DMS53 treated with DMSO at 0.1 percent for 48 hours (cell line): Measurements from ENCODE around the gene NUDT22.

Experiments
- DNase-seq: peaks from one replicate; lab custom pipeline; 2025; ENCODE audit not compliant: unreplicated experiment; lab: John Stamatoyannopoulos, UW

NUDT22 gene, protein sequence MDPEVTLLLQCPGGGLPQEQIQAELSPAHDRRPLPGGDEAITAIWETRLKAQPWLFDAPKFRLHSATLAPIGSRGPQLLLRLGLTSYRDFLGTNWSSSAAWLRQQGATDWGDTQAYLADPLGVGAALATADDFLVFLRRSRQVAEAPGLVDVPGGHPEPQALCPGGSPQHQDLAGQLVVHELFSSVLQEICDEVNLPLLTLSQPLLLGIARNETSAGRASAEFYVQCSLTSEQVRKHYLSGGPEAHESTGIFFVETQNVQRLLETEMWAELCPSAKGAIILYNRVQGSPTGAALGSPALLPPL

DNA sequence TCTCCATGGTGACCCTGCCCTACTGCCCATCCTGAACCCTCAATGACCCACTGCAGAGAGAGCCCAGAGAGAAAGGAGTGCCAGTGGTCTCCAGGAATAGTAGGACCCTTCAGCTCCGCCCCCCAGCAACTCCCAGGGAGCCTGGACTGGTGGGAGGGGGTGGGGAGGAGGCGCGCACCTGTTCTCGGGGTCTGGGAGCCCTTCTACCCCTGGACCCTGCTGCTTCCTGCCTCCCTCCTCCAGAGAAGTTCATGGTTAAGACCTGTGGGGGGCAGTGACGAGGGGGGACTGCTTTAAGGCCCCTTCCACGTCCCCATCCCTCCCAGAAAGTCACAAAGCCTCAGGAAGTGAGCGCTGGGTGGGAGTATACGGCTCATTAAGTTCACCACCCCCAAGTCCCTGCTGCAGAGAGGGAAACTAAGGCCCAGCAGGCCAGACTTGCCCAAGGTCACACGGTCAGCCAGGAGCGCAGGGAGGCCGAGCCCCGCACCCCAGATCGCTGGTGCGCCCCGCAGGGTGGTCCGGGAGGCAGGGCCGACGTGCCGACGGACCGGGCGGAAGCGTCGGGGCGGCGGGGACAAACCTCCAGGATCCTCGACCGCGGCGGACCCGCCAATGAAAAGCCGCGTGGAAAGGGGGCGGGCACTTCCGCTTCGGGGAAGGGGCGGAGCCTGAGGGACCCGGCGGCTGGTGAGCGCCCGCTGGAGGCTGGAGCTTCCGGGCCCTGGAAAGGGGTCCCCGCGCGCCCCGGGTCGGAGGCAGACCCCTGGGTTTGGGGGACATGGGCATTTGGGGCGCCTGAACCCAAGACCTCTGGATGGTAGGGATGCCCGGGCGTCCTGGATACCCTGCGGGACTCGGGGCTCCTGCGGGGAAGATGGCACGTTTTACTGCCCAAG lies at the start of gene NUDT22, which contains the start of gene TRPT1:
Gene NUDT22 (plus strand): TSS at position 667 of the 899 bp plus-strand sequence. CDS start 379 bp downstream, outside the sequence.
Gene TRPT1 (minus strand): TSS at position 579 of the 899 bp plus-strand sequence. CDS start 326 bp downstream, at position 253.
- DNase-seq: peak; percentile 79

DNA sequence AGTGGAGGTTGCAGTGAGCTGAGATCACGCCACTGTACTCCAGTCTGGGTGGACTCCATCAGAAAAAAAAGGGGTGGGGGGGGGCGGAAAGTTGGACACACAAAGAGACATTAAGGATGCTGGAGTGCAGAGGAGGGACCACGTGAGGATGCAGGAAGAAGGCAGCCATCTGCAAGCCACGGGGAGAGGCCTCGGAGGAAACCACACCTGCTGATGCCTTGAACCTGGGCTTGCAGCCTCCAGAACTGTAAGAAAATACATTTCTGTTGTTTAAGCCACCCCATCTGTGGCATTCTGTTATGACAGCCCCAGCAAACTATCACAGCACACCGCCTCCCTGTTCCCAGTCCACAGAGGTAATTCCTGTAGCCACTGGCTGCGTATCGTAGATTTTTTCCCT lies 49.3 kb upstream of the NUDT22 start:
- DNase-seq: no peak

DNA sequence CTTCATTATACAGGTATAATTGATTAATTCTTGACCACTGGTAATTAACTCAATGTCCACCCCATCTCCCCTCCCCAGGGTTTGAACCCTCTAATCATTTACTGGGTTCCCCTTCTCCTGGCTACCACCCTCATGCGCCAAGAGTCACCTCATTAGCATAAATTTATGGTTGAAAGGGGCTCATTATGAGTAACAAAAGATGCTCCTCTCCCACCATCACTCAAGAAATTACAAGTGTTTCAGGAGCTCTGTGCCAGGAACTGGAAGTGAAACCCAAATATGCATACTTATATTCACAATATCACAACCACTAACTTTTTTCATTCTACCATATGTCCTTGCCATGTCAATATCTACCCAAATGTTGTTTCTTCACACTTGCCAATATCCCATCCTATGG lies 47.9 kb upstream of the NUDT22 start:
- DNase-seq: no peak

DNA sequence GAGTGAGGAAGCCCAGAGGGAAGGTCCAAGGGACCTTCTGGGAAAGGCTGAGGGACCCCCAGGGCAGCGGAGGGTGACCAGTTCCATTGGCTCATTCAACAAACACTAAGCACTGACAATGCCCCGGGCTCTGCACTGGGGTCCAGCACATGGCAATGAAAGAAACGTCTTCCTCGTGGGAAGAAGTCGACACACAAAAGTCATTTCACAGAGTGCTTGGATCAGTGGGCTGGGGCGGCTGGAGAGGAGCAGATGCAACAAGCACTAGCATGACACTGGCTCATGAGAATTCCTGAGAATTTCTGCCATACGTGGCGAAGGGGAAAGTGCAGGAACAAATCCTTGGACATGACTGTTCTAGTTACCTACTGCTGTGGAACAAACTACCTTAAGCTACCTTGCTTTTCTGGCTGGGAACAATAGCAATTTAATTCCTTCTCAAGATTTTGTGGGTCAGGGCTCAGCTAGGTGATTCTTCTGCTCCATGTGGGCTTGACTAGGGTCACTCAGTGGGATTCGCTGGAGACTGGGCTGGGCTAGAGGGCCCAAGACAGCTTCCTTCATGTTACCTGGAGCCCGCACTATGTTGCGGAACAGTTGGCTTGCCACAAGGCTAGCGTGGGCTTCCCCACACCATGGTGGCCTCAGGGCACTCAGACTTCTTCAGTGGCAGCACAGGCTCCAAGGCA lies 47.0 kb upstream of the NUDT22 start:
- DNase-seq: no peak

DNA sequence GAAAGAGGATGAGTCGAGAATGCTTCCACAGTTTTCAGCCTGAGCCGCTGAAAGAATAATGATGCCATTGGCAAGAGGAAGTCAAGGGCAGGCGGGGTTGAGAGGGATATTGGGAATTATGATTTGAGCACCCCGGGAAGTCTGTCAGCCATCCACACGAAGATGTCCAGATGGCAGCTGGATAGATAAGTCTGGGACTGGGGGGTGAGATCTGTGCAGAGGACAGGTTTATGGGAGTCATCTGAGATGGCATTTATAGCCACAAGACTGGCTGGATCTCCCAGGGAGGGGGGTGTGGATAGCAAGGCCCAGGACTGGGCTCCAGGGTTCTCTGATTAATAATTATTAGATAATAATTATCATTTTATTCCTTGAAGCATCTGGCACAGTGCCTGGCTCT lies 45.2 kb upstream of the NUDT22 start:
- DNase-seq: no peak

DNA sequence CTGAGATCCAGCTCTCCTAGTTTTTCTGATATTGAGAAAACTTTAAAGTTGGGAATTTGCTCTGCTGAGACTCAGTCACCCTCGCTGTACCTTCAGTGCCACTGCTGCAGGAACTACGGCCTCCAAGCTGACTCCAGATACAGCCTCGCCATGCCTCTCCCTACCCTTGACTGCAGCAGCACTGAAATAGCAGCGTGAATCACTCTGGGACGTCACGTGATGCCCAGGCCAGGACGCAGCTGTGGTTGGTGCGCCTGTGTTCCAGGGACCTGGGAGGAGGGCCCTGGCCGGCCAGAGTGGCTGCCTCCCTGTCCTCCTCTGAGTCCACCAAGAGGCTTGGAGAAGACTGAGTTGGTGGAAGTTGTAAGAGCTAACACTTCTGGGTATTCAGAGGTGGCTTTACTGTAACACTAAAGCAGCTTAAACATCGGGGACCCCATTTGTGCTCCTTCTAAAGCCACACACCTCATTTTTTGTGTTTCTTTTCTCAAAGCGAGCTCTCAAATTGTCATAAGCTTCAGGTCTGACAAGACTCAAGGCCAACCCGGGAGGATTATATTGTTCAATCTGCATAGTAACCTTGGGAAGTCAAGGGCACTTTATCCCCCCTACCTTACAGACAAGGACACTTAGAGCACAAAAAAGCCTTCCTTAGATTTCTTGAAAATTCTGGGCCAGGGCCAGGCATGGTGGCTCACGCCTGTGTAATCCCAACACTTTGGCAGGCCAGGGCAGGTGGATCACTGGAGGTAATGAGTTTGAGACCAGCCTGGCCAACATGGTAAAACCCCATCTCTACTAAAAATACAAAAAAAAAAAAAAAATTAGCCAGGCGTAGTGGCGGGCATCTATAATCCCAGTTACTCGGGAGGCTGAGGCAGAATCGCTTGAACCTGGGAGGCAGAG lies 44.3 kb upstream of the NUDT22 start:
- peak; percentile 91 for DNase-seq

DNA sequence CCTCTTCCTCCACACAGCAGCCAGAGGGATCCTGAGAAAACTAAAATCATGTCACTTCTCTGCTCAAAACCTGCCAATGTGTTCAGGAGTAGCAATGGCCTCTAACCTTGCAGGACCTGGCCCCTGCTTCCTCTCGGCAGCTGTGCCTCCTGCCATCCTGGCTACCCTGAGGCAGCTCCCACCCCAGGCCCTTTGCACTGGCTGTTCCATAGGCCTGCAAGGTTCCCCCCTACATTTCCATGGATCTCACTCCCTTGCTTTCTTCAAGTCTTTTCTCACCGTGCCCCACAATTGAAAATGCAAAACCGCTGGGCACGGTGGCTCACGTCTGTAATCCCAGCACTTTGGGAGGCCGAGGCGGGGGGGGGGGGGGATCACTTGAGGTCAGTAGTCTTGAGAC lies 42.2 kb upstream of the NUDT22 start:
- DNase-seq: no peak

DNA sequence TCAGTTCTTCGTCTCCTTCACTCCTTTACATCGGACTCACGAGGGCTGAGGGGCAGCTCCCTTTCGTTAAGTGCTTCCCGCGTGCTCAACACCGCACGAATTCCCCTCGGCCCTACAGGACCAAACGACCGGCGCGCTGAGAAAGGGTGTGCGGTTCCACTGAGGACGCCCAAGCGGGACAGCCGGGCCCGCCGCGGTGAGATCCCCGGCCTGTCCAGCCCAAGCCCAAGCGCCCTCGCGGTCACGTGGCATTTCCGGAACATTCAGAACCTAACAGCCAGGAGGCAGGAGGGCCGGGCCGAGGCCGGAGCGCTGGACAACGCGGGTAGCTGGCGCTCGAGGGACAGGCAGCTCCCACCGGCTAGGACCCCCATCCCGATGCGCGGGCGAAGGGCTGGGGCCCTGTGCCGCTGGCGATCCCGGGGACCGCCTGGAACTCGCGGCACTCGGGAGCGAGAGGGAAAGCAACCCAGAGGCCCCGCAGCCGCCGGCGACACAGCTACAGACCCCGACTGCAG lies 40.8 kb upstream of the NUDT22 start:
- DNase-seq: peak; percentile 71

DNA sequence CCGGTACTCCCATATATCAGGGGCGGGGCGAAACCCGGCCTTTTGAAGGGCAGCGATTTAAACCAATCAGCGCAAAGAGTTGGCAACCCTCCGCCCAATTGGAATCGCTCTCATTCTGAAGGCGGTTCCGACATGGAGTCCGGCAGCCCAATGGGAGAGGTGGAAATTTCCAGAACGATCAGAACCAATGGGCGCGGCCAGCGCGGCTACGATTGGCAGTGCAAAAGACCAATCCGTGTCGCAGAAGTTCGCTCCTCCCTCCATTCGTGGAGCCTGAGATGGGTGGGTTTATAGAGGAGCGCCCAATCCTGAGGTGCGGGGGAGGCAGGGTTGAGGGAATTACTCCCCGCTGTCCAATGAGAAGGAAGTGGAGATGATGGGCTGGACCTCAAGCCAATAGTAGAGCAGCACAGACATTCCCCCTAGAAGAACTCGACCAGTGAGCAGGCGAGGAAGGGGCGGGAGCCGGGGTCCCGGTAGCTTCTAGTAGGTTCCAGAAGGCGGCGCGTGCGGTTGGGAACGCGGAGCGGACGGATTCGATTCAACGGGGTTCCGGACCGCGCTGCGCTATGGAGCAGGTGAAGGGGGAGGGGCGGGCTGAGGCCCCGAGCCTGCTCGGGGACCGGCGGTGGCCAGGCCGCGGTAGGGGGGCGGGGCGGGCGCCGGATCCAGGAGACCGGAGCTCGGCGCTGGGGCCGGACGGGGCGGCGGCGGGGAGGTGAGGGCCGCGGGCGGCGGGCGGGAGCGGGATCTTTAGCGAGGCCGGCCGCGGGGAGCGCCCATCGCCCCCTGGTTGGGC lies 40.2 kb upstream of the NUDT22 start, which contains the start of gene STIP1:
Gene STIP1 (plus strand): TSS at position 479 of the 799 bp plus-strand sequence. CDS start 91 bp downstream, at position 570.
- peak; percentile 99 for DNase-seq

DNA sequence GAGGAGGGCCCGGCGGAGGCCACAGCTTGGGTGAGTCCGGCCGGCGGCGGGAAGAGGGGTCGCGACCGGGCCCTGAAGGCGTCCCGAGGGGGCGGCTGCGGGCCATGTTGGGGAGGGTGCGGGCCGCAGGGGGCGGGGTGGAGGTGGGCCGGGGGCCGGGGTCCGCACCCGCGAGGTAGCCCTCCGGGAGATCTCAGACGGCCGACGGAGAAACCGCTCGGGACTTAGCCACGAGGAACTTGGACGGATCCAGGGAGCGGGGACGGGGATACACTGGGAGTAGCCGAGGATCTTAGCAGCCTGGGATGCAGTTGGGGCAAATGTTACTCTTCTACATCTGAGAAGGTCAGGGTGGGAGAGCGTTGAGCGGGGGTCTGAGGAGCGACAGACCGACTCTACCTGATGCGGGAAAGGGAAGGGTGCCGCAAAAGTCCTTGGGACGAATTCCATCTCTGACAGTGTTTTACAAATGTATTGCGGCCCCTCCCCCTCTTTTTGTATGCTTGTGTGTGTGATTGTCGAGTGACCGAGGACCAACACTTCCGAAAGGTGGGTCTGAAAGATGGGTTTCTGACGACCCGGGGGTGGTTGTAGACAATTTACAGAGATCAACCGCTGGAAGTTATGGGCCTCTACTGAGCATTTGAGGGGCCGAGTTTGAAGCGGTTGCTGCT lies 39.4 kb upstream of the NUDT22 start:
- no peak for DNase-seq

DNA sequence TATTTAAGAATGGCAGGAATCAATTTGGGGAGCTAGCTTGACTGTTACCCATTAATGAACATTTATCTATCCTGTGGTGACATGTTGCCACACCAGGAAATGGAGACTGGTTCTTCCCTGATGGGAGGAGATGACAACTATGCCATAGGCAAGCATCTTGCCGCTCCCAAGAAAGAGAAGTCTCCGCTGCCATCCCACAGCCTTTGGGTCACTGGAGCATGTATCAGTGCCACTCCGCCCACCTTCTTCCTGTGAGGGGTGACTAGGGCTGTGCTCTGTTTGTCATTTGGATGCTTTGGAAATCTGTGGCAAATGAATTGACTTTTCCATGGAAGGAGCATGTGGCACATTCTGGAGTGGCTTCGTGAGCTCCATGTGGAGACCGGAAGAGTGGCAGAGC lies 33.6 kb upstream of the NUDT22 start:
- DNase-seq: no peak

DNA sequence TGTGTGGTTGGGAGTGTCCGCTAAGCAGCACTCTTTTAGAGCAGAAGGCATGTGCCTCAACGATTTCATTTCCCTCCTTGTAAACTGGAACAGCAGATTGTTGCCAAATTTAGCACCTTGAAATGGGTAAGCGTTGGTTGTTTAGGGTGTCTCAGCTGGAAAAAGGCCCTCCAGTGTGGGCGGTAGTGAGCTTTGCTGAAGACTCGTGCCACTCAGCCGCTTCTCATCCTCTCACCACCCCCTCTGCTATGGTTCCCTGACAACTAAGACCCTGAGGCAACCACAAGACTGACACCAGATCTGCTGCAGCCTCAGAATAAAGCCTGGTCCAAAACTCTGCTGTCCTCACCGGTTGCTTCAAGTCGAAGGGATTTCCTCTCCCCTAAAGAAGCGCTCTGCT lies 29.4 kb upstream of the NUDT22 start:
- no peak for DNase-seq

DNA sequence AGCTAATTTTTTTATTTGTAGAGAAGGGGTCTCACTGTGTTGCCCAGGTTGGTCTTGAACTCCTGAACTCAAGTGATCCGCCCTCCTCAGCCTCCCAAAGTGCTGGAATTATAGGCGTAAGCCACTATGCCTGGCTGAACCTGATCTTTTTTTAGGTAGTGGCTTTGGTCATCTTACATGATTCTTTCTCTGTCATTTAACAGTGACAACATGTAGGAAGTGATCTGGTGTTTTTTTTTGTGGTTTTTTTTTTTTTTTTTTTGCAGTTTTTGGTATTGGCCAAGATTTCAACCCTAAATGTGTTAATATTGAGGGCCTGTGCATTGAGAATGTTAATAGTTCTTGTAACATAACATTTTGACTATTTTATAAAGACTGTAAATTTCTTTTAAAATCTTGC lies 27.6 kb upstream of the NUDT22 start:
- no peak for DNase-seq

DNA sequence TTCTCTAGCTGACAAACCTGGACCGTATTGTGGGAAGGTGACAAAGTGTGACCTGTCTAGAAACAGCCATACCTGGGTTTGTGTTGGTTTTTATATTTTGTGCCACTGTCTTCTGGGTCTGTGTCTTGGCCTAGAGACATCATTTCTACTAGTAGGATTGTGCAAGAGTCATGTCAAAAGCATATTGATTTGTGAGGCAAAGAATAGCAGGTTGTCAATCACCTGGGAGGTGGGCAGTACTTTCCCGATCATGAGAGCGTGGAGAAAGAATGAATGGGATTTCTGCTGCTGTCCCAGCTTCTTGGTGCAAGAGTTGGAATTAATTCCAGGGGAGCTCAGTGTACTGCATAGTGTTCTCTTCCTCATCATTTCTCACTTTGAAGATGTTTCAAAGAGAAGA lies 24.5 kb upstream of the NUDT22 start:
- no peak for DNase-seq

DNA sequence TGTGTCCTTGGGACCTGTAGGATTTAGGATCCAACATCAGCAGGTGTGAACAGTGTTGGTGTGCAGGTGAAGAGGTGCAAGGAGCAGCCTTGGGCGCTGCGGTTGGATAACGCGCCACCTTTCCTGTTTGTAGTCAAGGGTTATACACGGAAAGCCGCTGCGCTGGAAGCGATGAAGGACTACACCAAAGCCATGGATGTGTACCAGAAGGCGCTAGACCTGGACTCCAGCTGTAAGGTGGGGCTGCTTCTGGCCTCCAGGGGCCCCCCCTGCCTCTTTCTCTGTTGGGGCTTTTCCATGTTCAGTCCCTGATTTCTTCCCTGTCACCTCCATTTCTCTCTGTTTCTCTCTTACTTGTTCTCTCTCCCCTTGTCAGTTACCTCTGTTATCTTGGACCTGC lies 23.1 kb upstream of the NUDT22 start:
- DNase-seq: no peak

DNA sequence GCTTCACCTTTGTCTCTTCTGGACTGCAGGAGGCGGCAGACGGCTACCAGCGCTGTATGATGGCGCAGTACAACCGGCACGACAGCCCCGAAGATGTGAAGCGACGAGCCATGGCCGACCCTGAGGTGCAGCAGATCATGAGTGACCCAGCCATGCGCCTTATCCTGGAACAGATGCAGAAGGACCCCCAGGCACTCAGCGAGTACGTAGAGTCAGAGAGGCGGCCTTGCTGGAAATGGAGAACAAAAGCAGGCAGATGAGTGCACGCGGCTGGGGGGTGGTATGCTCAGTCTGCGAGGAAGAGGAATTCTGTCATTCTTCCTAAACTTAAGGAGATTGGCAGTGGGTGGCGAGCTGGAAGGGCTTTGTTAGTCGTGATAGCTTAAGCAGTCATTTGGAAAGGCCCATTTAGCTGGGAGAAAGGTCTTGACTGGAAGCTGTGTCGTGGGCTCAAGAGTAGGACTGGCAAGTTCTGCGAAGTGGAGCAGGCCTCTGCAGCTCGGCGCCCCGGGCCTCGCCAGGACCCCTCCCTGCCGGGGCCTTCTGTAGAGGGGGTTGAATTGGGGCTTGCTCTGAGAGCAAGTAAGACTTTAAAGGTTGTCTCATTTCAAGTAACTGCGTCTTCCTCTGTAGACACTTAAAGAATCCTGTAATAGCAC lies 22.5 kb upstream of the NUDT22 start:
- no peak for DNase-seq

DNA sequence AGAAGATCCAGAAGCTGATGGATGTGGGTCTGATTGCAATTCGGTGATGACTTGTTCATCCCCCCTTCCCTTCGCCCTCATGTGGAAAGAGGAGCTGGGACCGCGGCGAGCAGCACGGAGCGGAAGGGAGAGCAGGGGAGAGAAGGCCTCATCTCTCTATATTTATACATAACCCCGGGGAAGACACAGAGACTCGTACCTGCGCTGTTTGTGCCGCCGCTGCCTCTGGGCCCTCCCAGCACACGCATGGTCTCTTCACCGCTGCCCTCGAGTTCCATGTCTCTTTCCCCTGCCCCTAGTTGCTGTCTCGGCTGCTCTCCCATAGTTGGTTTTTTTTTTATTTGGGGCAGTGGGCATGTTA lies 22.0 kb upstream of the NUDT22 start:
- DNase-seq: no peak

DNA sequence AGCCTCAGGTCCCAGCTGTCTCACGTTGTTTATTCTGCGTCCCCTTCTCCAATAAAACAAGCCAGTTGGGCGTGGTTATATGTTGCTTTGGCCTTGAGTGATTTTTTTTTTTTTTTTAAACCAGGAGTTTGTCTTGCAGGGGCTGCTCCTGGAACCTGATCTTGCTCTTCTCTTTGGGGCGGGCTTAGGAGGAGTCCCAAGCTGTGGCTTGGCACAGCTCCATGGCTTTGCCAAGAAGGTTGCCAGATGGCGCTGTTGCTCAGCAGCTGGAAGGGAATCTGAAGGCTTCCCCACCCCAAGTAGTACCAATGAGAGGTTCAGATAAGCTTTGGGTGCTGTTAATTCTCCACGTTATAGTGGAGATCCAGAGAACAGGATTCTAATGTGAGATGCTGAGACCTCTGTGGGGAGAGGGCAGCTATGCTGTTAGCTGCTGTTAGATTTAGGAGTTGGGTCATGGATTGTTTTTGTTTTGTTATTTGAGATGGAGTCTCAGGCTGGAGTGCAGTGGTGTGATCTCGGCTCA lies 21.5 kb upstream of the NUDT22 start:
- DNase-seq: peak; percentile 66
